Lower leg skin (tissue), 4 donors: ENCODE data around the gene STAT4. TPM values are rescaled to one million over a fixed set of nuclear protein-coding genes. Genes with fewer than 3 reads are reported as not detected.
A peak's percentile ranks its signal among the peaks of the same experiment; 100 is the strongest.

Experiments
- DNase-seq, 2 donors: peaks; one replicate each; pipeline ENCODE4 v3.0.0-alpha.2; 2019; ENCODE audit warnings: low spot score in 2 of 2
- H3K4me3 ChIP-seq: fragments of 200-600 bp; sonication (generic); 2 replicates; pipeline ENCODE4 v1.5.1; 2017; ENCODE audit warnings: mild to moderate bottlenecking, low read depth; ENCODE audit not compliant: poor library complexity, severe bottlenecking
- CTCF ChIP-seq, 3 donors: fragments of 450-650 bp; IDR thresholded peaks; one replicate each; pipeline ENCODE4 v1.5.1; 2016; ENCODE audit warnings: antibody characterized with exemption in 3 of 3, mild to moderate bottlenecking in 3 of 3, moderate library complexity in 2 of 3
- POLR2A ChIP-seq, 2 donors: fragments of 450-650 bp; IDR thresholded peaks; one replicate each; pipeline ENCODE4 v1.6.1; 2016 to 2017; ENCODE audit warnings: antibody characterized with exemption in 2 of 2, mild to moderate bottlenecking in 1 of 2, moderate library complexity in 1 of 2
- WGBS, 2 donors: methylation state at CpG; one replicate each; pipeline ENCODE4 v1.1.5; 2018; 5-methylcytosine and 5-hydroxymethylcytosine counted together
- intact Hi-C: fragments of 100-400 bp; cut with DNase I; formaldehyde crosslinking; loops from one replicate; pipeline ENCODE4 v1.15.0; 2023; ENCODE audit warnings: low total_unique reads
- total RNA-seq, 4 donors: library from RNA; depleted of rRNA; stranded (reverse); fragments of >200 nt; gene quantifications; one replicate each; pipeline ENCODE4 v1.1.0, GENCODE V29; 2016

Gene STAT4
- total RNA-seq, 4 donors from 2014 or later = 0.46 to 4.3 (median 1.3) TPM

GRCh38 chr2:191020742-191021381 lies 129.9 kb downstream of the STAT4 start:
- intact Hi-C loops = loop anchor here (10.0 kb wide), 1 partner anchor 654 kb away; the partner anchor contains the start of gene NABP1

GRCh38 chr2:191020221-191020741 lies 130.5 kb downstream of the STAT4 start:
- peak; percentile 92 to 98 for DNase-seq
- peak overlapping the region; percentile 51 for H3K4me3 ChIP-seq
- intact Hi-C loops = loop anchor here (10.0 kb wide), 1 partner anchor 655 kb away; the partner anchor contains the start of gene NABP1
- no peak for TF ChIP-seq POLR2A (IDR thresholded peaks at IDR 0.05)
- peak in 1 of 3 donors; percentile 4 for TF ChIP-seq CTCF (IDR thresholded peaks at IDR 0.05)
- 0% methylated on average over 59 of the region's 59 CpGs for WGBS, 2 donors

More at GRCh38 chr2:191020742-191021381, 129.9 kb downstream of the STAT4 start:
- H3K4me3 ChIP-seq = peak overlapping the region; percentile 51
- no peak for TF ChIP-seq POLR2A (IDR thresholded peaks at IDR 0.05)
- TF ChIP-seq CTCF (IDR thresholded peaks at IDR 0.05) = no peak
- peak; percentile 58 to 87 for DNase-seq
- 26 to 28% methylated on average over 14 of the region's 14 CpGs for WGBS, 2 donors

GRCh38 chr2:191019376-191019775 lies 131.4 kb downstream of the STAT4 start:
- intact Hi-C loops = no loop called here
- TF ChIP-seq CTCF (IDR thresholded peaks at IDR 0.05) (no peak), POLR2A (IDR thresholded peaks at IDR 0.05) (no peak)
- no peak for DNase-seq
- H3K4me3 ChIP-seq = no peak overlapping the region
- 87 to 90% methylated on average over 3 of the region's 3 CpGs for WGBS, 2 donors

GRCh38 chr2:191018643-191019119 lies 132.1 kb downstream of the STAT4 start:
- H3K4me3 ChIP-seq = no peak overlapping the region
- WGBS, 2 donors = 89 to 98% methylated on average over 3 of the region's 3 CpGs
- TF ChIP-seq CTCF (IDR thresholded peaks at IDR 0.05) = no peak
- TF ChIP-seq POLR2A (IDR thresholded peaks at IDR 0.05) = no peak
- intact Hi-C loops = no loop called here
- no peak for DNase-seq

- DNase-seq = no peak
- no peak for TF ChIP-seq CTCF (IDR thresholded peaks at IDR 0.05)
- TF ChIP-seq POLR2A (IDR thresholded peaks at IDR 0.05) = no peak
- intact Hi-C loops = no loop called here
- no peak overlapping the region for H3K4me3 ChIP-seq
- WGBS, 2 donors = 94% methylated on average over 1 of the region's 1 CpG
Observed at GRCh38 chr2:191018048-191018447, 132.7 kb downstream of the STAT4 start.
